GM19395 (cell line): Measurements from ENCODE around the gene C1R.
"Not testable (repeated sequence)": the region's sequence is repeated elsewhere in the genome, so short reads cannot be mapped to it uniquely, and the experiment has no call there.

Experiments
- ATAC-seq: cut with Tn5 transposase; IDR thresholded peaks from one replicate; pipeline ENCODE4 v1.9.1; 2021; ENCODE audit warnings: mild to moderate bottlenecking, moderate library complexity; ENCODE audit not compliant: unreplicated experiment

The C1R gene

GRCh38 chr12:7039403-7039802 lies 52.8 kb downstream of the C1R start:
- ATAC-seq, result no peak

- ATAC-seq, result no peak
Measured at GRCh38 chr12:7038591-7038990, 53.7 kb downstream of the C1R start.

- ATAC-seq, result not testable (repeated sequence)
Measured at GRCh38 chr12:7037411-7037810, 54.8 kb downstream of the C1R start.

GRCh38 chr12:7035463-7035862 lies 56.8 kb downstream of the C1R start:
- no peak for ATAC-seq

GRCh38 chr12:7034464-7034863 lies 57.8 kb downstream of the C1R start:
- ATAC-seq, result no peak

- no peak for ATAC-seq
Measured at GRCh38 chr12:7032990-7033389, 59.3 kb downstream of the C1R start.

- no peak for ATAC-seq
Measured at GRCh38 chr12:7031306-7031705, 60.9 kb downstream of the C1R start.
